SK-N-SH (cell line): Measurements from ENCODE around the gene SMIM21. TPM values are rescaled to one million over a fixed set of nuclear protein-coding genes. Genes with fewer than 3 reads are reported as not detected.

Experiments used
- CTCF ChIA-PET: fragments of 300-600, 350-600 bp; formaldehyde crosslinking; extraction: SDS; loops from one replicate; lab custom pipeline; 2021; lab: Yijun Ruan, JAX
- POLR2A ChIA-PET: fragments of 350-600 bp; sonication (Branson Sonifier 250); formaldehyde crosslinking; extraction: SDS; loops from one replicate; lab custom pipeline; 2020; ENCODE audit warnings: antibody characterized with exemption, inconsistent platforms; lab: Yijun Ruan, JAX
- DNase-seq: peaks from one replicate; pipeline ENCODE4 v3.0.0; 2012
- H2AFZ ChIP-seq: fragments of 200-600 bp; sonication (generic); 2 replicates; pipeline ENCODE4 v1.8.1; 2016; ENCODE audit warnings: antibody characterized with exemption, mild to moderate bottlenecking, low read depth
- H3F3A ChIP-seq: fragments of 200-600 bp; sonication (generic); replicated peaks from 2 replicates; pipeline ENCODE3; 2016; ENCODE audit warnings: antibody characterized with exemption, mild to moderate bottlenecking; ENCODE audit not compliant: insufficient read depth
- H3K27ac ChIP-seq, 2 experiments: fragments of 200-500 bp in 1 of 2; fragments of 200-600 bp in 1 of 2; sonication (Bioruptor generic) in 1 of 2; sonication (generic), shearing (Covaris generic) in 1 of 2; 2 replicates each; pipeline versions ENCODE4 v1.5.1 to v1.6.1; 2014 to 2016; ENCODE audit warnings: low read depth in 2 of 2, inconsistent platforms in 1 of 2, low read length in 1 of 2, mild to moderate bottlenecking in 1 of 2, mixed read lengths in 1 of 2
- H3K27me3 ChIP-seq: fragments of 200-600 bp; sonication (generic), shearing (Covaris generic); 2 replicates; pipeline ENCODE4 v1.6.1; 2016; ENCODE audit warnings: mixed run types; ENCODE audit not compliant: insufficient read depth
- H3K36me3 ChIP-seq, 2 experiments: fragments of 200-500 bp in 1 of 2; fragments of 200-600 bp in 1 of 2; sonication (Bioruptor generic) in 1 of 2; sonication (generic) in 1 of 2; replicated peaks in 1 of 2; 2 replicates each; pipeline versions ENCODE3 to v1.5.1; 2014 to 2016; ENCODE audit warnings: low read length in 1 of 2, mild to moderate bottlenecking in 1 of 2; ENCODE audit not compliant: insufficient read depth in 2 of 2, control insufficient read depth in 1 of 2
- H3K4me1 ChIP-seq, 2 experiments: fragments of 200-500 bp in 1 of 2; fragments of 200-600 bp in 1 of 2; sonication (Bioruptor generic) in 1 of 2; sonication (generic), shearing (Covaris generic) in 1 of 2; 2 replicates each; pipeline versions ENCODE4 v1.5.1 to v1.6.1; 2014 to 2016; ENCODE audit warnings: low read depth in 1 of 2, low read length in 1 of 2, mixed run types in 1 of 2; ENCODE audit not compliant: insufficient read depth in 2 of 2, control insufficient read depth in 1 of 2
- H3K4me2 ChIP-seq: fragments of 200-600 bp; sonication (generic), shearing (Covaris generic); 2 replicates; pipeline ENCODE4 v1.6.1; 2017; ENCODE audit warnings: mixed run types
- H3K4me3 ChIP-seq, 2 experiments: fragments of 200-500 bp in 1 of 2; fragments of 200-600 bp in 1 of 2; sonication (Bioruptor generic) in 1 of 2; sonication (generic), shearing (Covaris generic) in 1 of 2; 2 replicates each; pipeline versions ENCODE4 v1.5.1 to v1.8.1; 2014 to 2016; ENCODE audit warnings: low read depth in 2 of 2, inconsistent platforms in 1 of 2, low read length in 1 of 2, mild to moderate bottlenecking in 1 of 2, mixed read lengths in 1 of 2, moderate library complexity in 1 of 2
- H3K79me2 ChIP-seq: fragments of 200-600 bp; sonication (generic); 2 replicates; pipeline ENCODE4 v1.8.1; 2017; ENCODE audit warnings: mild to moderate bottlenecking; ENCODE audit not compliant: insufficient read depth
- H3K9ac ChIP-seq: fragments of 200-600 bp; sonication (generic); 2 replicates; pipeline ENCODE4 v1.6.1; 2017; ENCODE audit warnings: mixed run types
- H3K9me2 ChIP-seq: fragments of 200-600 bp; sonication (generic); 2 replicates; pipeline ENCODE4 v1.6.1; 2017; ENCODE audit warnings: mixed run types
- H3K9me3 ChIP-seq: fragments of 200-600 bp; sonication (generic); 2 replicates; pipeline ENCODE4 v1.6.1; 2017; ENCODE audit warnings: mixed run types, mild to moderate bottlenecking, moderate library complexity
- H4K20me1 ChIP-seq: fragments of 200-600 bp; sonication (generic); 2 replicates; pipeline ENCODE4 v1.6.1; 2017; ENCODE audit warnings: mild to moderate bottlenecking, mixed run types; ENCODE audit not compliant: insufficient read depth
- ELF1 ChIP-seq: IDR thresholded peaks from 2 replicates; pipeline ENCODE4 v1.4.0; 2012
- EP300 ChIP-seq, 2 experiments: IDR thresholded peaks; 2 replicates each; pipeline versions ENCODE4 v1.4.0 to v1.6.1; 2012; ENCODE audit warnings: borderline replicate concordance in 1 of 2, low read depth in 1 of 2, low read length in 1 of 2
- EZH2phosphoT487 ChIP-seq: fragments of 200-600 bp; sonication (generic); IDR thresholded peaks from 2 replicates; pipeline ENCODE4 v1.6.1; 2017; ENCODE audit warnings: low read depth, mixed run types, mild to moderate bottlenecking, antibody characterized with exemption, moderate library complexity, borderline replicate concordance
- FOXJ3 ChIP-seq: sonication (generic); formaldehyde crosslinking; IDR thresholded peaks from 2 replicates; pipeline ENCODE4 v1.5.1; 2020; ENCODE audit warnings: mild to moderate bottlenecking, missing genetic modification reagents
- GABPA ChIP-seq: IDR thresholded peaks from 2 replicates; pipeline ENCODE4 v1.4.0; 2012; ENCODE audit warnings: low read depth, mild to moderate bottlenecking
- IRF3 ChIP-seq: fragments of 150-350 bp; IDR thresholded peaks from 2 replicates; pipeline ENCODE4 v1.6.1; 2016; ENCODE audit warnings: mild to moderate bottlenecking, low read depth, low read length
- JUND ChIP-seq: IDR thresholded peaks from 2 replicates; pipeline ENCODE4 v1.4.0; 2012
- MAX ChIP-seq: IDR thresholded peaks from 2 replicates; pipeline ENCODE4 v1.4.0; 2012; ENCODE audit warnings: low read depth
- NRF1 ChIP-seq: IDR thresholded peaks from 2 replicates; pipeline ENCODE4 v1.6.1; 2012; ENCODE audit warnings: low read depth, mild to moderate bottlenecking, low read length
- POLR2AphosphoS5 ChIP-seq: IDR thresholded peaks from 2 replicates; pipeline ENCODE4 v1.6.1; 2012; ENCODE audit warnings: low read depth, low read length
- RFX5 ChIP-seq: IDR thresholded peaks from 2 replicates; pipeline ENCODE4 v1.6.1; 2012; ENCODE audit warnings: mild to moderate bottlenecking, improper control_type of control experiment, low read length
- SMC3 ChIP-seq: IDR thresholded peaks from 2 replicates; pipeline ENCODE4 v1.6.1; 2012; ENCODE audit warnings: low read depth, low read length, improper control_type of control experiment
- TAF1 ChIP-seq: IDR thresholded peaks from 2 replicates; pipeline ENCODE4 v1.6.1; 2012; ENCODE audit warnings: low read depth, mild to moderate bottlenecking, low read length, moderate library complexity, borderline replicate concordance
- TEAD4 ChIP-seq: IDR thresholded peaks from 2 replicates; pipeline ENCODE4 v1.4.0; 2012; ENCODE audit warnings: mild to moderate bottlenecking, borderline replicate concordance; ENCODE audit not compliant: insufficient read depth
- USF1 ChIP-seq: IDR thresholded peaks from 2 replicates; pipeline ENCODE4 v1.4.0; 2012; ENCODE audit warnings: low read depth, borderline replicate concordance
- USF2 ChIP-seq: fragments of 150-350 bp; IDR thresholded peaks from 2 replicates; pipeline ENCODE4 v1.6.1; 2017; ENCODE audit warnings: antibody characterized with exemption, low read length, low read depth, borderline replicate concordance
- YY1 ChIP-seq: IDR thresholded peaks from 2 replicates; pipeline ENCODE4 v1.4.0; 2012; ENCODE audit warnings: low read depth, mild to moderate bottlenecking
- ZBTB33 ChIP-seq: IDR thresholded peaks from 2 replicates; pipeline ENCODE4 v1.4.0; 2012; ENCODE audit warnings: low read depth, borderline replicate concordance
- WGBS: methylation state at CpG from one replicate; pipeline ENCODE4 v1.1.6; 2017; ENCODE audit warnings: low lambda C conversion rate; 5-methylcytosine and 5-hydroxymethylcytosine counted together
- polyA plus RNA-seq, 3 experiments: library from polyadenylated mRNA; depleted of rRNA; stranded (reverse); fragments of >200 nt; gene quantifications; 2 replicates each; pipeline ENCODE4 v1.2.3, GENCODE V29; 2012

Gene SMIM21
- polyA plus RNA-seq, 1 of the 3 experiments (the other 2 are of a cell fraction), result not detected

- H2AFZ ChIP-seq, result no peak overlapping the region
- ChIA-PET POLR2A (no interaction called here), CTCF (no interaction called here)
- no peaks in the 10 kb centered on the region for H3F3A ChIP-seq
- TF ChIP-seq USF1, result no peak
- no peak for TF ChIP-seq POLR2AphosphoS5
- TF ChIP-seq MAX, result no peak
- TF ChIP-seq FOXJ3 (CRISPR knock-in tag), result no peak
- no peak for TF ChIP-seq ZBTB33
- no peak for TF ChIP-seq GABPA
- no peak for TF ChIP-seq RFX5
- no peak for TF ChIP-seq EZH2phosphoT487
- no peak for TF ChIP-seq TAF1
- TF ChIP-seq ELF1, result no peak
- TF ChIP-seq NRF1, result no peak
- no peak for TF ChIP-seq YY1
- TF ChIP-seq, all 33 proteins: peak for 0
- Histone ChIP-seq H3K27ac (no peak overlapping the region), H3K9me3 (no peaks in the 10 kb centered on the region), H3K79me2 (no peaks in the 10 kb centered on the region), H3K4me2 (no peak overlapping the region), H3K4me1 (no peaks in the 10 kb centered on the region), H3K4me3 (no peak overlapping the region), H3K27me3 (no peaks in the 10 kb centered on the region), H3K9ac (no peak overlapping the region), H3K36me3 (no peaks in the 10 kb centered on the region), H4K20me1 (no peaks in the 10 kb centered on the region), H3K9me2 (no peaks in the 10 kb centered on the region)
- WGBS, result 50% methylated on average over 10 of the region's 10 CpGs
- DNase-seq, result no peak
These were observed 34.8 kb upstream of the SMIM21 start for GRCh38 chr18:75462178-75462832.

GRCh38 chr18:75456199-75456631 is 28.7 kb upstream of the SMIM21 start:
- H3F3A ChIP-seq, result no peaks in the 10 kb centered on the region
- no peaks in the 10 kb centered on the region for H3K36me3 ChIP-seq
- H3K9me2 ChIP-seq, result no peaks in the 10 kb centered on the region
- TF ChIP-seq IRF3 (no peak), FOXJ3 (CRISPR knock-in tag) (no peak), EP300 (IDR thresholded peaks at IDR 0.05; ENCODE audit: borderline replicate concordance in 1 of 2, low read depth in 1 of 2, low read length in 1 of 2) (no peak), TEAD4 (no peak), SMC3 (no peak), USF2 (no peak), JUND (no peak), ZBTB33 (no peak)
- TF ChIP-seq, all 33 proteins: peak for 0
- ChIA-PET POLR2A (no interaction called here), CTCF (no interaction called here)
- no peak overlapping the region for H3K4me3 ChIP-seq
- no peaks in the 10 kb centered on the region for H3K27me3 ChIP-seq
- DNase-seq, result no peak
- no peak overlapping the region for H3K27ac ChIP-seq
- H3K9me3 ChIP-seq, result no peaks in the 10 kb centered on the region
- H2AFZ ChIP-seq, result no peak overlapping the region
- no peak overlapping the region for H3K4me2 ChIP-seq
- no peaks in the 10 kb centered on the region for H3K79me2 ChIP-seq
- WGBS, result 67% methylated on average over 19 of the region's 19 CpGs
- H3K4me1 ChIP-seq, result no peaks in the 10 kb centered on the region
- no peaks in the 10 kb centered on the region for H4K20me1 ChIP-seq
- H3K9ac ChIP-seq, result no peak overlapping the region
